ENCODE data around the gene EEF1A1.

DNA sequence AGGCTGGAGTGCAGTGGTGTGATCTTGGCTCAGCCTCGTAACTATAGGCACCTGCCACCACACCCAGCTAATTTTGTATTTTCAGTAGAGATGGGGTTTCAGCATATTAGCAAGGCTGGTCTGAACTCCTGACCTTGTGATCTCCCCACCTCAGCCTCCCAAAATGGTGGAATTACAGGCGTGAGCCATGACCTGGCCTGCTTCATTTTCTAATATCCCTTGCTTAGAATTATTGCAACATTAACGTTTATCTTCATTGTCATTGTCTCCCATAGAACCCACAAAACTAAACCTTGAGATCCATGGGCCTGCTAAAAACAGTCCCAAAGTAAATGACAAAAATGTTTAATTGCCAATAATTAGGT, 6.1 kb downstream of the EEF1A1 start:
- TF ChIP-seq, protein P1, sequence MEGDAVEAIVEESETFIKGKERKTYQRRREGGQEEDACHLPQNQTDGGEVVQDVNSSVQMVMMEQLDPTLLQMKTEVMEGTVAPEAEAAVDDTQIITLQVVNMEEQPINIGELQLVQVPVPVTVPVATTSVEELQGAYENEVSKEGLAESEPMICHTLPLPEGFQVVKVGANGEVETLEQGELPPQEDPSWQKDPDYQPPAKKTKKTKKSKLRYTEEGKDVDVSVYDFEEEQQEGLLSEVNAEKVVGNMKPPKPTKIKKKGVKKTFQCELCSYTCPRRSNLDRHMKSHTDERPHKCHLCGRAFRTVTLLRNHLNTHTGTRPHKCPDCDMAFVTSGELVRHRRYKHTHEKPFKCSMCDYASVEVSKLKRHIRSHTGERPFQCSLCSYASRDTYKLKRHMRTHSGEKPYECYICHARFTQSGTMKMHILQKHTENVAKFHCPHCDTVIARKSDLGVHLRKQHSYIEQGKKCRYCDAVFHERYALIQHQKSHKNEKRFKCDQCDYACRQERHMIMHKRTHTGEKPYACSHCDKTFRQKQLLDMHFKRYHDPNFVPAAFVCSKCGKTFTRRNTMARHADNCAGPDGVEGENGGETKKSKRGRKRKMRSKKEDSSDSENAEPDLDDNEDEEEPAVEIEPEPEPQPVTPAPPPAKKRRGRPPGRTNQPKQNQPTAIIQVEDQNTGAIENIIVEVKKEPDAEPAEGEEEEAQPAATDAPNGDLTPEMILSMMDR (optimal IDR thresholded peaks at IDR 0.05 in 1 of 3, IDR thresholded peaks at IDR 0.05 in 1 of 3, conservative IDR thresholded peaks at IDR 0.05 in 1 of 3; ENCODE audit: extremely low read depth in 1 of 3, insufficient read depth in 2 of 3, low read length in 3 of 3), result no peak
- no peak for TF ChIP-seq EZH2 (IDR thresholded peaks at IDR 0.05; ENCODE audit: low read length)
